ENCODE data around the gene CD109.

CD109 gene

DNA sequence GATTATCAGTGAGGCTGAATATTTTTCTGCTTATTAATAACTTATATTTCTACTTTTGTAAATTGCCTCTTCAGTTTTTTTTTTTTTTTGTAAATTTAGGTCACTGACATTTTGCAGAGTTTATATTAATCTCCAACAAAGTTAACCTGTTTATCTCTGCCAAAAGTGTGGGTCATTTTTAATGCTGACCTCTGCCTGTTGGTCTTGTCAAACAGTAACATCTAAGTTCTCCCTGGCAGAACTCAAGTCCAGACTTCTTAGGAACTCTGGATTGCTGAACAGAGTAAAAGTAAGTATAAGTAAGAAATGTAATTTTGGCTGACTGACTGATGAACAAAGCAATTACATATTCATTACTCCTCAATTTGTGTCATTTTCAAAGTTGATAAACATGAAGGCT, 83.9 kb downstream of the CD109 start:
- no peak for TF ChIP-seq POLR2AphosphoS5 (IDR thresholded peaks at IDR 0.05; ENCODE audit: low read depth, low read length)
- TF ChIP-seq SIN3A (IDR thresholded peaks at IDR 0.05; ENCODE audit: borderline replicate concordance, insufficient read depth, low read length), result no peak
- TF ChIP-seq TAF1 (IDR thresholded peaks at IDR 0.05; ENCODE audit: borderline replicate concordance, insufficient read depth, low read length), result no peak
- TF ChIP-seq FOXP2 (optimal IDR thresholded peaks at IDR 0.05; ENCODE audit: borderline replicate concordance, extremely low read depth, extremely low read length, insufficient read depth), result no peak
- TF ChIP-seq, protein P1, sequence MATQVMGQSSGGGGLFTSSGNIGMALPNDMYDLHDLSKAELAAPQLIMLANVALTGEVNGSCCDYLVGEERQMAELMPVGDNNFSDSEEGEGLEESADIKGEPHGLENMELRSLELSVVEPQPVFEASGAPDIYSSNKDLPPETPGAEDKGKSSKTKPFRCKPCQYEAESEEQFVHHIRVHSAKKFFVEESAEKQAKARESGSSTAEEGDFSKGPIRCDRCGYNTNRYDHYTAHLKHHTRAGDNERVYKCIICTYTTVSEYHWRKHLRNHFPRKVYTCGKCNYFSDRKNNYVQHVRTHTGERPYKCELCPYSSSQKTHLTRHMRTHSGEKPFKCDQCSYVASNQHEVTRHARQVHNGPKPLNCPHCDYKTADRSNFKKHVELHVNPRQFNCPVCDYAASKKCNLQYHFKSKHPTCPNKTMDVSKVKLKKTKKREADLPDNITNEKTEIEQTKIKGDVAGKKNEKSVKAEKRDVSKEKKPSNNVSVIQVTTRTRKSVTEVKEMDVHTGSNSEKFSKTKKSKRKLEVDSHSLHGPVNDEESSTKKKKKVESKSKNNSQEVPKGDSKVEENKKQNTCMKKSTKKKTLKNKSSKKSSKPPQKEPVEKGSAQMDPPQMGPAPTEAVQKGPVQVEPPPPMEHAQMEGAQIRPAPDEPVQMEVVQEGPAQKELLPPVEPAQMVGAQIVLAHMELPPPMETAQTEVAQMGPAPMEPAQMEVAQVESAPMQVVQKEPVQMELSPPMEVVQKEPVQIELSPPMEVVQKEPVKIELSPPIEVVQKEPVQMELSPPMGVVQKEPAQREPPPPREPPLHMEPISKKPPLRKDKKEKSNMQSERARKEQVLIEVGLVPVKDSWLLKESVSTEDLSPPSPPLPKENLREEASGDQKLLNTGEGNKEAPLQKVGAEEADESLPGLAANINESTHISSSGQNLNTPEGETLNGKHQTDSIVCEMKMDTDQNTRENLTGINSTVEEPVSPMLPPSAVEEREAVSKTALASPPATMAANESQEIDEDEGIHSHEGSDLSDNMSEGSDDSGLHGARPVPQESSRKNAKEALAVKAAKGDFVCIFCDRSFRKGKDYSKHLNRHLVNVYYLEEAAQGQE (IDR thresholded peaks at IDR 0.05; ENCODE audit: insufficient read depth in 1 of 2, low read depth in 2 of 2, low read length in 2 of 2), result no peak

DNA sequence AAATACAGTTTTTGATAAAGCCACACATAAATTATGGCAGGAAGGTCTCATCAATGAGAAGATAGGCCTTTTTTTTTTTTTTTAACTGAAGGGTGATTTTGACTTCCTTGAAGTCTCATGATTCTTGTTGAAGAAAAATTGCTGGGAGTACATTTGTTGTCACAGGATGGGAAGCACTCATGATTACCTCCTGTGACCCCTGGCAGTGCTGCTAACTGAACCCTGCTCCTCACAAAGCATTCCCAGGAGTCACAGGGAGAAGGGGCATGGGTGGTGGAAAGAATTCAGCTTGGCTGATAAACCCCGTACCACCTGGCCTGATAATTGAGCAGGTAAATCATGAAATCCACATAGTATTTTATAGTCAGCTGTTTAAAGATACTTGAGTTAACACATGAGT, 86.9 kb downstream of the CD109 start:
- TF ChIP-seq, protein P1 (IDR thresholded peaks at IDR 0.05; ENCODE audit: insufficient read depth in 1 of 2, low read depth in 2 of 2, low read length in 2 of 2), result no peak
- no peak for TF ChIP-seq TAF1 (IDR thresholded peaks at IDR 0.05; ENCODE audit: borderline replicate concordance, insufficient read depth, low read length)
- no peak for TF ChIP-seq SIN3A (IDR thresholded peaks at IDR 0.05; ENCODE audit: borderline replicate concordance, insufficient read depth, low read length)
- TF ChIP-seq POLR2AphosphoS5 (IDR thresholded peaks at IDR 0.05; ENCODE audit: low read depth, low read length), result no peak
- no peak for TF ChIP-seq FOXP2 (optimal IDR thresholded peaks at IDR 0.05; ENCODE audit: borderline replicate concordance, extremely low read depth, extremely low read length, insufficient read depth)

GRCh38 chr6:73784726-73785505, 88.9 kb downstream of the CD109 start:
- TF ChIP-seq SIN3A (IDR thresholded peaks at IDR 0.05; ENCODE audit: borderline replicate concordance, insufficient read depth, low read length), result no peak
- TF ChIP-seq POLR2AphosphoS5 (IDR thresholded peaks at IDR 0.05; ENCODE audit: low read depth, low read length), result no peak
- TF ChIP-seq TAF1 (IDR thresholded peaks at IDR 0.05; ENCODE audit: borderline replicate concordance, insufficient read depth, low read length), result no peak
- TF ChIP-seq, protein P1 (IDR thresholded peaks at IDR 0.05; ENCODE audit: insufficient read depth in 1 of 2, low read depth in 2 of 2, low read length in 2 of 2), result no peak
- no peak for TF ChIP-seq FOXP2 (optimal IDR thresholded peaks at IDR 0.05; ENCODE audit: borderline replicate concordance, extremely low read depth, extremely low read length, insufficient read depth)

- no peak for TF ChIP-seq POLR2AphosphoS5 (IDR thresholded peaks at IDR 0.05; ENCODE audit: low read depth, low read length)
- TF ChIP-seq TAF1 (IDR thresholded peaks at IDR 0.05; ENCODE audit: borderline replicate concordance, insufficient read depth, low read length), result no peak
- TF ChIP-seq, protein P1 (IDR thresholded peaks at IDR 0.05; ENCODE audit: insufficient read depth in 1 of 2, low read depth in 2 of 2, low read length in 2 of 2), result no peak
- no peak for TF ChIP-seq SIN3A (IDR thresholded peaks at IDR 0.05; ENCODE audit: borderline replicate concordance, insufficient read depth, low read length)
- TF ChIP-seq FOXP2 (optimal IDR thresholded peaks at IDR 0.05; ENCODE audit: borderline replicate concordance, extremely low read depth, extremely low read length, insufficient read depth), result no peak
Measured at GRCh38 chr6:73790574-73790973, 94.6 kb downstream of the CD109 start.

All from PFSK-1 (cell line).